Keratinocyte (primary cell): Measurements from ENCODE around the gene BICDL2. TPM values are rescaled to one million over a fixed set of nuclear protein-coding genes. Genes with fewer than 3 reads are reported as not detected.

Experiments used
- DNase-seq: peaks from one replicate; pipeline ENCODE4 v3.0.0-alpha.2; 2011; ENCODE audit warnings: low read depth, missing footprints, low spot score
- FAIRE-seq: peaks from 2 replicates; lab custom pipeline; 2011; peaks lifted over from hg19 to GRCh38; lab: Jason Lieb, UNC
- H2AFZ ChIP-seq: 2 replicates; pipeline ENCODE4 v1.6.0; 2012; ENCODE audit warnings: low read length, control low read depth, inconsistent platforms; ENCODE audit not compliant: control insufficient read depth
- H3K27ac ChIP-seq: 2 replicates; pipeline ENCODE4 v1.5.1; 2011; ENCODE audit warnings: low read length; ENCODE audit not compliant: control insufficient read depth, insufficient read depth
- H3K27me3 ChIP-seq: 3 replicates; pipeline ENCODE4 v1.6.0; 2011; ENCODE audit warnings: low read length; ENCODE audit not compliant: control insufficient read depth, insufficient read depth; ENCODE audit errors: extremely low read depth
- H3K36me3 ChIP-seq, 2 experiments: 2 replicates in 1 of 2; 3 replicates in 1 of 2; pipeline ENCODE4 v1.5.1; 2011; ENCODE audit warnings: low read length in 2 of 2, mild to moderate bottlenecking in 1 of 2; ENCODE audit not compliant: control insufficient read depth in 2 of 2, insufficient read depth in 2 of 2; ENCODE audit errors: extremely low read depth in 1 of 2
- H3K4me1 ChIP-seq: 3 replicates; pipeline ENCODE4 v1.5.1; 2011; ENCODE audit warnings: low read length; ENCODE audit not compliant: control insufficient read depth, insufficient read depth; ENCODE audit errors: extremely low read depth
- H3K4me2 ChIP-seq: 3 replicates; pipeline ENCODE4 v1.6.0; 2011; ENCODE audit warnings: low read depth, low read length; ENCODE audit not compliant: control insufficient read depth, insufficient read depth; ENCODE audit errors: extremely low read depth
- H3K4me3 ChIP-seq, 3 experiments: fragments of 200-600 bp in 1 of 3; sonication (generic) in 1 of 3; 2 replicates in 2 of 3; 3 replicates in 1 of 3; pipeline ENCODE4 v1.5.1; 2011 to 2016; ENCODE audit warnings: low read length in 3 of 3, mild to moderate bottlenecking in 3 of 3, control low read depth in 2 of 3, inconsistent platforms in 1 of 3, low read depth in 1 of 3, mixed read lengths in 1 of 3, mixed run types in 1 of 3, moderate library complexity in 1 of 3; ENCODE audit not compliant: control insufficient read depth in 2 of 3, insufficient read depth in 2 of 3; ENCODE audit errors: extremely low read depth in 1 of 3
- H3K79me2 ChIP-seq: 2 replicates; pipeline ENCODE4 v1.6.0; 2012; ENCODE audit warnings: low read length; ENCODE audit not compliant: control insufficient read depth, insufficient read depth
- H3K9ac ChIP-seq: 3 replicates; pipeline ENCODE4 v1.6.0; 2011; ENCODE audit warnings: low read length; ENCODE audit not compliant: control insufficient read depth, insufficient read depth; ENCODE audit errors: extremely low read depth
- H3K9me1 ChIP-seq: 3 replicates; pipeline ENCODE4 v1.6.0; 2011; ENCODE audit warnings: low read length; ENCODE audit not compliant: control insufficient read depth, insufficient read depth; ENCODE audit errors: extremely low read depth
- H3K9me3 ChIP-seq: 2 replicates; pipeline ENCODE4 v1.5.1; 2012; ENCODE audit warnings: low read depth, low read length; ENCODE audit not compliant: control insufficient read depth
- H4K20me1 ChIP-seq: 3 replicates; pipeline ENCODE4 v1.6.0; 2011; ENCODE audit warnings: low read length; ENCODE audit not compliant: control insufficient read depth, insufficient read depth; ENCODE audit errors: extremely low read depth
- EZH2 ChIP-seq: IDR thresholded peaks from one replicate; pipeline ENCODE4 v1.6.1; 2012; ENCODE audit warnings: inconsistent platforms, mild to moderate bottlenecking, low read length, moderate library complexity
- dilution Hi-C: fragments of 300-500 bp; cut with MboI; formaldehyde crosslinking; loops from one replicate; pipeline ENCODE4 v1.7.0; 2020; ENCODE audit warnings: low sequenced_read_pairs; ENCODE audit not compliant: extremely low pct_ligation_motif_present
- polyA plus RNA-seq, 5 experiments: library from polyadenylated mRNA; depleted of rRNA in 3 of 5; stranded (reverse) in 3 of 5; stranded (forward) in 1 of 5; unstranded in 1 of 5; fragments of >200 nt; gene quantifications; 1 replicate in 1 of 5; 2 replicates in 3 of 5; 3 replicates in 1 of 5; pipeline versions ENCODE4 v1.2.1 to v1.2.3, GENCODE V29; 2011 to 2012; ENCODE audit warnings: missing spikeins in 2 of 5, low read depth in 1 of 5, low replicate concordance in 1 of 5
- TF ChIP-seq, protein P1 (sequence below), 3 experiments: IDR thresholded peaks in 1 of 3; conservative IDR thresholded peaks in 1 of 3; optimal IDR thresholded peaks in 1 of 3; 2 replicates in 2 of 3; 3 replicates in 1 of 3; pipeline versions ENCODE3 to v1.5.1; 2011; ENCODE audit warnings: low read length in 3 of 3, mild to moderate bottlenecking in 3 of 3, moderate library complexity in 2 of 3, control low read depth in 1 of 3, inconsistent platforms in 1 of 3; ENCODE audit not compliant: insufficient read depth in 2 of 3; ENCODE audit errors: extremely low read depth in 1 of 3

The BICDL2 gene
- polyA plus RNA-seq, 1 donor (not counting 4 experiments of a cell fraction or from before 2014, with no cell fraction given) = 1.3 TPM

DNA sequence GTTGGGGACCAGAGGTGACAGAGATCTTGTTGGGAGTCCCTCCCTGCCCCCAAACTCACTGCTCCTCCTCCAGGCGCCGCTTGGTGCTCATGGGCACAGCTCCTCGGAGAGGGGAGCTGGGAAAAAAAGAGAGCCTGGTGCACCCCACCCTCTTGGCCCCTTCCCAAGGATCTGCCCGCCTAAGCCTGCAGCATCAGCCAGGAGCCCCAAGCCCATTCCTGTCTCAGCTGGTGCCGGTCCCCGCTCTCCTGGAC, 13.4 kb downstream of the BICDL2 start:
- DNase-seq (no peak), FAIRE-seq (peak; percentile 77)
- Histone ChIP-seq H3K4me3 (peak overlapping the region; percentile 80 to 85 (median 84)), H3K9ac (peak overlapping the region; percentile 97), H2AFZ (no peak overlapping the region), H3K27me3 (no peaks in the 10 kb centered on the region), H3K4me2 (peak overlapping the region; percentile 81), H3K9me3 (no peaks in the 10 kb centered on the region), H3K36me3 (peaks cover 14 to 28% of the 10 kb centered on the region in 2 experiments), H3K4me1 (peaks cover 23% of the 10 kb centered on the region), H3K9me1 (no peaks in the 10 kb centered on the region), H3K79me2 (no peaks in the 10 kb centered on the region), H3K27ac (peak overlapping the region; percentile 97), H4K20me1 (no peaks in the 10 kb centered on the region)
- dilution Hi-C loops = no loop called here
- TF ChIP-seq, protein P1, sequence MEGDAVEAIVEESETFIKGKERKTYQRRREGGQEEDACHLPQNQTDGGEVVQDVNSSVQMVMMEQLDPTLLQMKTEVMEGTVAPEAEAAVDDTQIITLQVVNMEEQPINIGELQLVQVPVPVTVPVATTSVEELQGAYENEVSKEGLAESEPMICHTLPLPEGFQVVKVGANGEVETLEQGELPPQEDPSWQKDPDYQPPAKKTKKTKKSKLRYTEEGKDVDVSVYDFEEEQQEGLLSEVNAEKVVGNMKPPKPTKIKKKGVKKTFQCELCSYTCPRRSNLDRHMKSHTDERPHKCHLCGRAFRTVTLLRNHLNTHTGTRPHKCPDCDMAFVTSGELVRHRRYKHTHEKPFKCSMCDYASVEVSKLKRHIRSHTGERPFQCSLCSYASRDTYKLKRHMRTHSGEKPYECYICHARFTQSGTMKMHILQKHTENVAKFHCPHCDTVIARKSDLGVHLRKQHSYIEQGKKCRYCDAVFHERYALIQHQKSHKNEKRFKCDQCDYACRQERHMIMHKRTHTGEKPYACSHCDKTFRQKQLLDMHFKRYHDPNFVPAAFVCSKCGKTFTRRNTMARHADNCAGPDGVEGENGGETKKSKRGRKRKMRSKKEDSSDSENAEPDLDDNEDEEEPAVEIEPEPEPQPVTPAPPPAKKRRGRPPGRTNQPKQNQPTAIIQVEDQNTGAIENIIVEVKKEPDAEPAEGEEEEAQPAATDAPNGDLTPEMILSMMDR (optimal IDR thresholded peaks at IDR 0.05 in 1 of 3, IDR thresholded peaks at IDR 0.05 in 1 of 3, conservative IDR thresholded peaks at IDR 0.05 in 1 of 3; ENCODE audit: extremely low read depth in 1 of 3, insufficient read depth in 2 of 3, low read length in 3 of 3) = no peak
- TF ChIP-seq EZH2 = no peak

DNA sequence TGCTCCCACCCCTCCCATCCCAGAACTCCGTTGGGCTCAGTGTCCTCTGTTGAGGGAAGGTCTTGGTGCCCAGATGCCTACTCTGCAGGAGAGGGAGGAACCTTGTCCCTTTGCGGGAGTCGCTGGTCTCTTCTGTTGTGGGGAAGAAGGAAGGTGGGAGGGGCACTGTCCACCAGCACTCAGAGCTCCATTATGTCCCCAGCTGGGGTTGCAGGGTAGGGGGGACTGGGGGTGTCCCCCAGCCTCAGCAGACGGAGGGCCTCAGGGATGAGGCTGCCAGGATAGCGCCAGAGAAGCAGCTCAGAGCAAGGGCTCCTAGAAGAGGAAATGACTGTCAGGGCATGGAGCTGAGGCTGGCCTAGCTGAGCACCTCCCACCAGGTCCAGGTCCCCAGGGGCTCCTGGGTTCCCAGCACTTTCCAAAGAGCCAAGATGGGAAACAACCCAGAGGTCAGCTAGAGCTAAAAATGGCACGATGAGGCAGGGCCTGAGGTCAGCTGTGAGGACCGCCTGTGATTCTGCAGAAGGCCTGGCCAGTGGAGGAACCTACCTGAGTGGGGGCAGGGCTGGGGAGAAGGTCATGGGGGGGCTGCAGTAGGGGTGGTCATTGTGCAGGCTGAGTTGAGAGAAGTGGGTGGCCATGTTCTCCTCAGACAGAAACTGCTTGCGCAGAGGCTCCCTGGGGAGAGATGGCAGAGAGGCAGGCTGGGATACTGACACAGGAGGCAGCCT, 13.9 kb downstream of the BICDL2 start:
- TF ChIP-seq EZH2 = no peak
- TF ChIP-seq, protein P1 (optimal IDR thresholded peaks at IDR 0.05 in 1 of 3, IDR thresholded peaks at IDR 0.05 in 1 of 3, conservative IDR thresholded peaks at IDR 0.05 in 1 of 3; ENCODE audit: extremely low read depth in 1 of 3, insufficient read depth in 2 of 3, low read length in 3 of 3) = no peak
- peaks cover 25% of the 10 kb centered on the region for H3K4me1 ChIP-seq
- no peak for DNase-seq
- H4K20me1 ChIP-seq = no peaks in the 10 kb centered on the region
- H3K27ac ChIP-seq = peak overlapping the region; percentile 97
- dilution Hi-C loops = no loop called here
- peak overlapping the region; percentile 81 for H3K4me2 ChIP-seq
- H3K27me3 ChIP-seq = no peaks in the 10 kb centered on the region
- no peaks in the 10 kb centered on the region for H3K9me3 ChIP-seq
- no peak for FAIRE-seq
- H3K79me2 ChIP-seq = no peaks in the 10 kb centered on the region
- H2AFZ ChIP-seq = no peak overlapping the region
- peak overlapping the region; percentile 80 to 85 (median 84) for H3K4me3 ChIP-seq
- H3K36me3 ChIP-seq = peaks cover 14 to 28% of the 10 kb centered on the region in 2 experiments
- H3K9me1 ChIP-seq = no peaks in the 10 kb centered on the region
- peak overlapping the region; percentile 97 for H3K9ac ChIP-seq
